ENCODE data around the gene PCSK7.
"Not testable (repeated sequence)": the region's sequence is repeated elsewhere in the genome, so short reads cannot be mapped to it uniquely, and the experiment has no call there.

DNA sequence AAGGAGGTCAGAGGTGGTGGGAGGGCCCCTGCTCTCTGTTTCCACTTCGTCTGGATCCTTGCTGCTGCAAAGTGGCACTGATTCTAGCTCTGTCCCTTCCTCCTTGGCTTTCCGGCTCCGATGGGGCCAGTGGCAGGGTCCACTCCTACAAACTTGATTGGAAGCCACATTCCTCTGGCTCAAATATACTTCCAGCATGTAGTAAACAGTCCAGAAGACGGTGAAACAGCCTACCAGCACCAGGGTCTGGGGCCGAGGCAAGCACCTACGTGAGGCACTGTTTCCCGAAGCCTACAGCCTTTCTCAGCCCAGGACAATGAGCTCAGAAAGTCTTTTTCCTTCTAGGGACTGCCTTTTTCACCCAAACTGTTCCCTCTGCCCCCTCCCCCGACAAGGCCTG is 25.8 kb downstream of the PCSK7 start:
- TF ChIP-seq POLR2A (IDR thresholded peaks at IDR 0.05; ENCODE audit: low read depth, low read length) = not testable (repeated sequence)
- TF ChIP-seq, protein P1, sequence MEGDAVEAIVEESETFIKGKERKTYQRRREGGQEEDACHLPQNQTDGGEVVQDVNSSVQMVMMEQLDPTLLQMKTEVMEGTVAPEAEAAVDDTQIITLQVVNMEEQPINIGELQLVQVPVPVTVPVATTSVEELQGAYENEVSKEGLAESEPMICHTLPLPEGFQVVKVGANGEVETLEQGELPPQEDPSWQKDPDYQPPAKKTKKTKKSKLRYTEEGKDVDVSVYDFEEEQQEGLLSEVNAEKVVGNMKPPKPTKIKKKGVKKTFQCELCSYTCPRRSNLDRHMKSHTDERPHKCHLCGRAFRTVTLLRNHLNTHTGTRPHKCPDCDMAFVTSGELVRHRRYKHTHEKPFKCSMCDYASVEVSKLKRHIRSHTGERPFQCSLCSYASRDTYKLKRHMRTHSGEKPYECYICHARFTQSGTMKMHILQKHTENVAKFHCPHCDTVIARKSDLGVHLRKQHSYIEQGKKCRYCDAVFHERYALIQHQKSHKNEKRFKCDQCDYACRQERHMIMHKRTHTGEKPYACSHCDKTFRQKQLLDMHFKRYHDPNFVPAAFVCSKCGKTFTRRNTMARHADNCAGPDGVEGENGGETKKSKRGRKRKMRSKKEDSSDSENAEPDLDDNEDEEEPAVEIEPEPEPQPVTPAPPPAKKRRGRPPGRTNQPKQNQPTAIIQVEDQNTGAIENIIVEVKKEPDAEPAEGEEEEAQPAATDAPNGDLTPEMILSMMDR (IDR thresholded peaks at IDR 0.05; ENCODE audit: extremely low read depth in 1 of 2, insufficient read depth in 1 of 2, low read depth in 1 of 2, low read length in 2 of 2) = not testable (repeated sequence)
